CD14-positive monocyte (primary cell): ENCODE results near the gene PAN3. TPM values are rescaled to one million over a fixed set of nuclear protein-coding genes. Genes with fewer than 3 reads are reported as not detected.

Source experiments
- DNase-seq, 3 donors: peaks; one replicate each; pipeline ENCODE4 v3.0.0-alpha.2; 2011 to 2022
- H2AFZ ChIP-seq: 2 replicates; pipeline ENCODE4 v1.6.0; 2012; ENCODE audit warnings: mild to moderate bottlenecking, low read depth, low read length, inconsistent platforms; ENCODE audit not compliant: insufficient read depth, poor library complexity, severe bottlenecking
- H3K27ac ChIP-seq, 2 donors: 1 replicate in 1 of 2; 2 replicates in 1 of 2; pipeline ENCODE4 v1.5.1; 2012 to 2013; ENCODE audit warnings: low read length in 2 of 2, control low read depth in 1 of 2, inconsistent platforms in 1 of 2, low read depth in 1 of 2, mild to moderate bottlenecking in 1 of 2
- H3K27me3 ChIP-seq, 2 donors: one replicate each; pipeline versions ENCODE4 v1.6.0 to v1.6.1; 2011 to 2013; ENCODE audit warnings: low read length in 2 of 2; ENCODE audit not compliant: control insufficient read depth in 2 of 2, insufficient read depth in 2 of 2
- H3K36me3 ChIP-seq, 2 donors: replicated peaks in 1 of 2; 1 replicate in 1 of 2; 2 replicates in 1 of 2; pipeline versions ENCODE4 v1.5.1 to v1.6.1; 2012 to 2013; ENCODE audit warnings: low read length in 2 of 2, control low read depth in 1 of 2, inconsistent platforms in 1 of 2, mild to moderate bottlenecking in 1 of 2; ENCODE audit not compliant: insufficient read depth in 2 of 2, control insufficient read depth in 1 of 2
- H3K4me1 ChIP-seq, 2 donors: 1 replicate in 1 of 2; 2 replicates in 1 of 2; pipeline versions ENCODE4 v1.5.1 to v1.6.1; 2012 to 2013; ENCODE audit warnings: low read length in 2 of 2, control low read depth in 1 of 2, inconsistent platforms in 1 of 2, mild to moderate bottlenecking in 1 of 2, moderate library complexity in 1 of 2; ENCODE audit not compliant: insufficient read depth in 2 of 2, control insufficient read depth in 1 of 2
- H3K4me2 ChIP-seq: replicated peaks from 2 replicates; pipeline ENCODE3; 2012; ENCODE audit warnings: low read length, moderate library complexity, mild to moderate bottlenecking; ENCODE audit not compliant: poor library complexity, severe bottlenecking; ENCODE audit errors: extremely low read depth
- H3K4me3 ChIP-seq, 3 experiments: fragments of 200-600 bp in 1 of 3; sonication (generic) in 1 of 3; replicated peaks in 1 of 3; 1 replicate in 2 of 3; 2 replicates in 1 of 3; pipeline ENCODE4 v1.5.1; 2011 to 2013; ENCODE audit warnings: low read length in 3 of 3, mild to moderate bottlenecking in 3 of 3, control low read depth in 2 of 3, low read depth in 2 of 3, inconsistent platforms in 1 of 3, moderate library complexity in 1 of 3
- H3K79me2 ChIP-seq: 2 replicates; pipeline ENCODE4 v1.6.0; 2012; ENCODE audit warnings: mild to moderate bottlenecking, control low read depth, inconsistent platforms, low read length, moderate library complexity; ENCODE audit not compliant: insufficient read depth
- H3K9ac ChIP-seq: 2 replicates; pipeline ENCODE4 v1.6.0; 2017; ENCODE audit warnings: low read length, mild to moderate bottlenecking; ENCODE audit not compliant: insufficient read depth, poor library complexity, severe bottlenecking
- H3K9me3 ChIP-seq, 2 donors: replicated peaks in 1 of 2; 1 replicate in 1 of 2; 2 replicates in 1 of 2; pipeline versions ENCODE4 v1.5.1 to v1.6.1; 2012 to 2013; ENCODE audit warnings: low read length in 2 of 2, control low read depth in 1 of 2; ENCODE audit not compliant: control insufficient read depth in 1 of 2, insufficient read depth in 1 of 2
- H4K20me1 ChIP-seq: 2 replicates; pipeline ENCODE4 v1.6.0; 2012; ENCODE audit warnings: mild to moderate bottlenecking, low read length, control low read depth, moderate library complexity; ENCODE audit not compliant: insufficient read depth
- H3K27ac Mint-ChIP-seq, 7 donors: one replicate each; pipeline ENCODE4 v1.8.0; 2020; ENCODE audit warnings: mild to moderate bottlenecking in 7 of 7, mixed read lengths in 7 of 7, moderate library complexity in 6 of 7, inconsistent platforms in 2 of 7
- H3K27me3 Mint-ChIP-seq, 3 donors: one replicate each; pipeline ENCODE4 v1.8.0; 2021 to 2022; ENCODE audit warnings: low read depth in 3 of 3, mild to moderate bottlenecking in 3 of 3, mixed read lengths in 3 of 3, moderate library complexity in 3 of 3, inconsistent platforms in 1 of 3
- H3K36me3 Mint-ChIP-seq, 2 donors: one replicate each; pipeline ENCODE4 v1.8.0; 2020; ENCODE audit warnings: mixed read lengths in 2 of 2, inconsistent platforms in 1 of 2, mild to moderate bottlenecking in 1 of 2
- H3K4me1 Mint-ChIP-seq: one replicate; pipeline ENCODE4 v1.8.0; 2020; ENCODE audit warnings: mild to moderate bottlenecking, mixed read lengths
- H3K4me3 Mint-ChIP-seq, 2 donors: one replicate each; pipeline ENCODE4 v1.8.0; 2020; ENCODE audit warnings: mild to moderate bottlenecking in 2 of 2, mixed read lengths in 2 of 2, moderate library complexity in 1 of 2
- H3K9me3 Mint-ChIP-seq, 7 donors: one replicate each; pipeline ENCODE4 v1.8.0; 2020 to 2022; ENCODE audit warnings: mixed read lengths in 7 of 7, mild to moderate bottlenecking in 6 of 7, moderate library complexity in 6 of 7, inconsistent platforms in 2 of 7
- whole genome bisulfite sequencing: methylation state at CpG from one replicate; pipeline ENCODE4 v1.1.5; 2013; ENCODE audit warnings: missing lambda C conversion rate; ENCODE audit not compliant: insufficient coverage; 5-methylcytosine and 5-hydroxymethylcytosine counted together
- intact Hi-C, 2 donors: fragments of 100-400 bp; cut with micrococcal nuclease; formaldehyde crosslinking; loops; one replicate each; pipeline versions ENCODE4 v1.15.0 to v1.15.1; 2023
- polyA plus RNA-seq, 3 donors: library from polyadenylated mRNA; depleted of rRNA in 1 of 3; unstranded in 2 of 3; stranded (reverse) in 1 of 3; fragments of 300-500 nt in 2 of 3; fragments of >200 nt in 1 of 3; fragmentation: Illumina TruSeq in 2 of 3; gene quantifications; 1 replicate in 2 of 3; 2 replicates in 1 of 3; pipeline ENCODE4 v1.2.3, GENCODE V29; 2012 to 2021
- TF ChIP-seq, protein P1 (sequence below): fragments of 200-600 bp; IDR thresholded peaks from one replicate; pipeline ENCODE4 v1.8.0; 2022; ENCODE audit warnings: antibody characterized with exemption, mild to moderate bottlenecking

The PAN3 gene
- polyA plus RNA-seq, 3 donors, result 3.0 to 27.9 (median 3.2) TPM

GRCh38 chr13:28267497-28267896, 129.2 kb downstream of the PAN3 start:
- TF ChIP-seq, protein P1, sequence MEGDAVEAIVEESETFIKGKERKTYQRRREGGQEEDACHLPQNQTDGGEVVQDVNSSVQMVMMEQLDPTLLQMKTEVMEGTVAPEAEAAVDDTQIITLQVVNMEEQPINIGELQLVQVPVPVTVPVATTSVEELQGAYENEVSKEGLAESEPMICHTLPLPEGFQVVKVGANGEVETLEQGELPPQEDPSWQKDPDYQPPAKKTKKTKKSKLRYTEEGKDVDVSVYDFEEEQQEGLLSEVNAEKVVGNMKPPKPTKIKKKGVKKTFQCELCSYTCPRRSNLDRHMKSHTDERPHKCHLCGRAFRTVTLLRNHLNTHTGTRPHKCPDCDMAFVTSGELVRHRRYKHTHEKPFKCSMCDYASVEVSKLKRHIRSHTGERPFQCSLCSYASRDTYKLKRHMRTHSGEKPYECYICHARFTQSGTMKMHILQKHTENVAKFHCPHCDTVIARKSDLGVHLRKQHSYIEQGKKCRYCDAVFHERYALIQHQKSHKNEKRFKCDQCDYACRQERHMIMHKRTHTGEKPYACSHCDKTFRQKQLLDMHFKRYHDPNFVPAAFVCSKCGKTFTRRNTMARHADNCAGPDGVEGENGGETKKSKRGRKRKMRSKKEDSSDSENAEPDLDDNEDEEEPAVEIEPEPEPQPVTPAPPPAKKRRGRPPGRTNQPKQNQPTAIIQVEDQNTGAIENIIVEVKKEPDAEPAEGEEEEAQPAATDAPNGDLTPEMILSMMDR, result no peak
- Mint-ChIP-seq H3K4me1 (peaks cover 16% of the 10 kb centered on the region), H3K36me3 (peaks cover 59 to 71% of the 10 kb centered on the region in 2 donors), H3K27ac (peak overlapping the region in 2 of 7 donors; percentile 11 to 33), H3K27me3 (no peaks in the 10 kb centered on the region), H3K9me3 (peaks cover 0 to 3% (median 0%) of the 10 kb centered on the region in 7 donors), H3K4me3 (no peak overlapping the region)
- no peak for DNase-seq
- H3K4me3 ChIP-seq, result no peak overlapping the region
- intact Hi-C loops, result no loop called here
- peaks cover 13% of the 10 kb centered on the region for H3K79me2 ChIP-seq
- peaks cover 7 to 15% of the 10 kb centered on the region in 2 donors for H3K4me1 ChIP-seq
- no CpG with 5 or more reads among the region's 4 CpGs for WGBS
- H4K20me1 ChIP-seq, result peaks cover 22% of the 10 kb centered on the region
- no peak overlapping the region for H2AFZ ChIP-seq
- peaks cover 56 to 84% of the 10 kb centered on the region in 2 donors for H3K36me3 ChIP-seq
- H3K27ac ChIP-seq, result no peak overlapping the region
- no peak overlapping the region for H3K4me2 ChIP-seq
- H3K9ac ChIP-seq, result no peak overlapping the region
- no peaks in the 10 kb centered on the region for H3K9me3 ChIP-seq
- H3K27me3 ChIP-seq, result no peaks in the 10 kb centered on the region

DNA sequence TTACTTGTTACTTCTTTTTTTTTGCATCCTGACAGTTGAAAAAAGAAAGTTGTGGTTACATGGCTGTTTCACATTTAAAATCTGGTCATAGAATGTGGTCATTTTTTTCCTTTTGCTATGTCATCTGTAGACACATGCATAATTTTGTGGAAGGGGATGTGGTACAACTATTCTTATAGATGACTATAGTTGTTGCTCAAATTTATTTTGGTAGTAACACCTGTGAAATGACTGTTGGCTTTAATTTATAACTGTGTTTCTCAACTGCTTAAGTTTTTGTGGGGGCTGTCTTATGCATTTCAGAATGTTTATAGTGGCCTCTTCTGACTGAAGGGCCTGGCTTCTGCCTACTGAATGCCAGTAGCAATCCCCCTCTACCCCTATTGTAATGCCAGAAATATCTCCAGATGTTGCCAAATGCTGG, 130.5 kb downstream of the PAN3 start:
- Mint-ChIP-seq H3K36me3 (peaks cover 58 to 71% of the 10 kb centered on the region in 2 donors), H3K4me1 (peaks cover 16% of the 10 kb centered on the region), H3K27me3 (no peaks in the 10 kb centered on the region), H3K27ac (peak overlapping the region; percentile 4 to 81 (median 64)), H3K4me3 (no peak overlapping the region), H3K9me3 (peaks cover 0 to 3% (median 0%) of the 10 kb centered on the region in 7 donors)
- Histone ChIP-seq H3K4me3 (no peak overlapping the region), H3K4me2 (no peak overlapping the region), H3K36me3 (peaks cover 59 to 84% of the 10 kb centered on the region in 2 donors), H3K27ac (peak overlapping the region in 1 of 2 donors; percentile 46), H4K20me1 (peaks cover 22% of the 10 kb centered on the region), H3K4me1 (peaks cover 7 to 15% of the 10 kb centered on the region in 2 donors), H3K9me3 (no peaks in the 10 kb centered on the region), H3K27me3 (no peaks in the 10 kb centered on the region), H3K9ac (no peak overlapping the region), H2AFZ (no peak overlapping the region), H3K79me2 (peaks cover 13% of the 10 kb centered on the region)
- DNase-seq, result peak; percentile 41 to 43 (median 42)
- TF ChIP-seq, protein P1, result no peak
- intact Hi-C loops, result no loop called here
